Choroid plexus epithelial cell (primary cell): Measurements from ENCODE around the gene RABGAP1.

Experiments used
- DNase-seq: peaks from one replicate; pipeline ENCODE4 v3.0.0-alpha.2; 2010; ENCODE audit warnings: low read depth
- H3K4me3 ChIP-seq: 2 replicates; pipeline ENCODE4 v1.5.1; 2011; ENCODE audit warnings: low read depth, mild to moderate bottlenecking, control low read depth, low read length, moderate library complexity
- CTCF ChIP-seq: conservative IDR thresholded peaks from 2 replicates; pipeline ENCODE4 v1.5.1; 2011; ENCODE audit warnings: low read depth, mild to moderate bottlenecking, control low read depth, inconsistent platforms, low read length, moderate library complexity

RABGAP1 gene

GRCh38 chr9:122954253-122954691 is 13.5 kb downstream of the RABGAP1 start:
- no peak for TF ChIP-seq CTCF
- DNase-seq: peak; percentile 74
- H3K4me3 ChIP-seq: no peak overlapping the region

- TF ChIP-seq CTCF: no peak
- DNase-seq: no peak
- no peak overlapping the region for H3K4me3 ChIP-seq
These were observed 15.1 kb downstream of the RABGAP1 start for GRCh38 chr9:122955961-122956360.

- no peak for TF ChIP-seq CTCF
- no peak overlapping the region for H3K4me3 ChIP-seq
- DNase-seq: no peak
These were observed 20.3 kb downstream of the RABGAP1 start for GRCh38 chr9:122961139-122961538.

GRCh38 chr9:122975196-122975595 is 34.4 kb downstream of the RABGAP1 start:
- no peak for TF ChIP-seq CTCF
- no peak for DNase-seq
- no peak overlapping the region for H3K4me3 ChIP-seq

- no peak for DNase-seq
- TF ChIP-seq CTCF: no peak
- H3K4me3 ChIP-seq: no peak overlapping the region
These were observed 37.8 kb downstream of the RABGAP1 start for GRCh38 chr9:122978601-122979000.

GRCh38 chr9:122986010-122986409 is 45.2 kb downstream of the RABGAP1 start:
- no peak overlapping the region for H3K4me3 ChIP-seq
- DNase-seq: no peak
- TF ChIP-seq CTCF: no peak

- no peak overlapping the region for H3K4me3 ChIP-seq
- no peak for DNase-seq
- TF ChIP-seq CTCF: no peak
These were observed 47.3 kb downstream of the RABGAP1 start for GRCh38 chr9:122988141-122988540.
